ENCODE measurements around the gene TCF4.

DNA sequence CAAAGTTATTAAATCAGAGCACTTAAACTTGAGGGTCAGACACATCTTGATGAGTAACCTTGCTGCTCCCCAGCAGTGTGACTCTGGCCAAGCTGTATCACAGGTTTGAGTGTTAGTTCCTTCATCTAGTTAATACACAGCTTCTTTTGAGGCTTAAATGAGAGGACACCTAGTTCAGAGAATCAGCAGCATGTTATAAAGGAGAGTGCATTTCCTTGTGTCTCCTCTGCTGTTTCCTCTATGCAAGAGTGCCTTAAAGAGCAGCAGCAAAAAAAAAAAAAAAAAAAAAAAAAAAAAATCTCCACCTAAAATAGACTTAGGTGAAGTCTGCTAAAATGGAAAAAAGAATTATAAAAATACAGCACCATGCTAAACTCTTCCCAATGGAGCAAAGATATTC, 261.9 kb downstream of the TCF4 start:
- no peak for TF ChIP-seq POLR2AphosphoS5 (IDR thresholded peaks at IDR 0.05; ENCODE audit: low read depth, low read length)
- TF ChIP-seq, protein P1, sequence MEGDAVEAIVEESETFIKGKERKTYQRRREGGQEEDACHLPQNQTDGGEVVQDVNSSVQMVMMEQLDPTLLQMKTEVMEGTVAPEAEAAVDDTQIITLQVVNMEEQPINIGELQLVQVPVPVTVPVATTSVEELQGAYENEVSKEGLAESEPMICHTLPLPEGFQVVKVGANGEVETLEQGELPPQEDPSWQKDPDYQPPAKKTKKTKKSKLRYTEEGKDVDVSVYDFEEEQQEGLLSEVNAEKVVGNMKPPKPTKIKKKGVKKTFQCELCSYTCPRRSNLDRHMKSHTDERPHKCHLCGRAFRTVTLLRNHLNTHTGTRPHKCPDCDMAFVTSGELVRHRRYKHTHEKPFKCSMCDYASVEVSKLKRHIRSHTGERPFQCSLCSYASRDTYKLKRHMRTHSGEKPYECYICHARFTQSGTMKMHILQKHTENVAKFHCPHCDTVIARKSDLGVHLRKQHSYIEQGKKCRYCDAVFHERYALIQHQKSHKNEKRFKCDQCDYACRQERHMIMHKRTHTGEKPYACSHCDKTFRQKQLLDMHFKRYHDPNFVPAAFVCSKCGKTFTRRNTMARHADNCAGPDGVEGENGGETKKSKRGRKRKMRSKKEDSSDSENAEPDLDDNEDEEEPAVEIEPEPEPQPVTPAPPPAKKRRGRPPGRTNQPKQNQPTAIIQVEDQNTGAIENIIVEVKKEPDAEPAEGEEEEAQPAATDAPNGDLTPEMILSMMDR (IDR thresholded peaks at IDR 0.05), result no peak

Measured in Panc1 (cell line).